Small intestine (tissue), 7 donors: ENCODE results near the gene ACYP2. TPM values are rescaled to one million over a fixed set of nuclear protein-coding genes. Genes with fewer than 3 reads are reported as not detected.
"Not testable (repeated sequence)": the region's sequence is repeated elsewhere in the genome, so short reads cannot be mapped to it uniquely, and the experiment has no call there.

ENCODE experiments used
- DNase-seq, 2 donors: peaks; one replicate each; pipeline versions ENCODE4 v3.0.0 to v3.0.0-alpha.2; 2013
- FAIRE-seq: peaks from 2 replicates; lab custom pipeline; 2012; peaks lifted over from hg19 to GRCh38; lab: Jason Lieb, UNC
- H3K27ac ChIP-seq, 3 donors: one replicate each; pipeline ENCODE4 v1.5.1; 2013; ENCODE audit warnings: low read length in 2 of 3, mild to moderate bottlenecking in 2 of 3, control low read depth in 1 of 3, inconsistent platforms in 1 of 3, low read depth in 1 of 3, moderate library complexity in 1 of 3
- H3K27me3 ChIP-seq, 3 donors: one replicate each; pipeline ENCODE4 v1.6.1; 2013; ENCODE audit warnings: low read length in 3 of 3, inconsistent platforms in 1 of 3; ENCODE audit not compliant: control insufficient read depth in 3 of 3, insufficient read depth in 3 of 3
- H3K36me3 ChIP-seq, 3 donors: one replicate each; pipeline ENCODE4 v1.6.1; 2013; ENCODE audit warnings: low read length in 3 of 3, inconsistent platforms in 1 of 3, low read depth in 1 of 3, mild to moderate bottlenecking in 1 of 3, moderate library complexity in 1 of 3; ENCODE audit not compliant: control insufficient read depth in 3 of 3, insufficient read depth in 2 of 3
- H3K4me1 ChIP-seq, 3 donors: one replicate each; pipeline ENCODE4 v1.6.1; 2013; ENCODE audit warnings: low read length in 2 of 3, inconsistent platforms in 1 of 3, low read depth in 1 of 3, mild to moderate bottlenecking in 1 of 3, moderate library complexity in 1 of 3; ENCODE audit not compliant: control insufficient read depth in 3 of 3, insufficient read depth in 2 of 3
- H3K4me3 ChIP-seq, 3 donors: one replicate each; pipeline ENCODE4 v1.5.1; 2013; ENCODE audit warnings: low read length in 3 of 3, control low read depth in 1 of 3, inconsistent platforms in 1 of 3, low read depth in 1 of 3, mild to moderate bottlenecking in 1 of 3, moderate library complexity in 1 of 3
- H3K9me3 ChIP-seq, 2 donors: one replicate each; pipeline ENCODE4 v1.6.1; 2013; ENCODE audit warnings: low read depth in 1 of 2, low read length in 1 of 2; ENCODE audit not compliant: control insufficient read depth in 2 of 2, insufficient read depth in 1 of 2
- WGBS, 3 donors: extraction: QIAGEN DNeasy Blood & Tissue Kit; methylation state at CpG; one replicate each; pipeline ENCODE4 v1.1.7; 2013; 5-methylcytosine and 5-hydroxymethylcytosine counted together
- polyA plus RNA-seq, 4 donors: library from polyadenylated mRNA; stranded (reverse) in 3 of 4; unstranded in 1 of 4; fragments of 200-250 nt in 3 of 4; fragments of 120-200 nt in 1 of 4; gene quantifications; one replicate each; pipeline versions ENCODE4 v1.2.1 to v1.2.3, GENCODE V29; 2013
- donor health status: healthy with polysubstance abuse.
- donor health status: control.
- donor health status: control.
- donor health status: Bipolar disorder and iron deficiency.
- donor health status: healthy.

Gene ACYP2
- polyA plus RNA-seq, 4 donors, result 12.3 to 17.3 (median 13.0) TPM

DNA sequence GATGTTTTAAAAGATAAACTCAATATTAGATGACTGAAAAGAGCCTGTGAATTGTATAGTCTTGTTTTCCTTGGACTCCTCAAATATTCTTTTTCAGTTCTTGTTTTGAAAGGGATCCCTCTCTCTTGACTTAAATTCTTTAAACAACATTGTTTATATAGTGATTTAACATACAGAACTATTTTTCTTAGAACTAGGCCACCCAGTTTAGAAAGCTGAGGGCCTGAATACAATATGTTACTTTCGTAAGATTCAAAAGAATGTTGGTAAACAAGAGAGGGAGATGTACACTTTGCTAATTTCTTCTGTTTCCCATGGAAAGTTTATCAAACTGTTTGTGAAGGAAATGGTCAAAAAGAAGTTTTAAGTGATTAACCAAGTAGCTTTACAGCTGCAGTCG, 146.1 kb downstream of the ACYP2 start:
- Histone ChIP-seq H3K4me3 (no peak overlapping the region), H3K9me3 (peaks cover 0 to 15% of the 10 kb centered on the region in 2 donors), H3K4me1 (peaks cover 0 to 5% (median 0%) of the 10 kb centered on the region in 3 donors), H3K36me3 (peaks cover 0 to 2% (median 0%) of the 10 kb centered on the region in 3 donors), H3K27ac (no peak overlapping the region), H3K27me3 (no peaks in the 10 kb centered on the region)
- DNase-seq (no peak), FAIRE-seq (no peak)
- 24 to 45% (median 40%) methylated on average over 2 of the region's 2 CpGs for WGBS, 3 donors

DNA sequence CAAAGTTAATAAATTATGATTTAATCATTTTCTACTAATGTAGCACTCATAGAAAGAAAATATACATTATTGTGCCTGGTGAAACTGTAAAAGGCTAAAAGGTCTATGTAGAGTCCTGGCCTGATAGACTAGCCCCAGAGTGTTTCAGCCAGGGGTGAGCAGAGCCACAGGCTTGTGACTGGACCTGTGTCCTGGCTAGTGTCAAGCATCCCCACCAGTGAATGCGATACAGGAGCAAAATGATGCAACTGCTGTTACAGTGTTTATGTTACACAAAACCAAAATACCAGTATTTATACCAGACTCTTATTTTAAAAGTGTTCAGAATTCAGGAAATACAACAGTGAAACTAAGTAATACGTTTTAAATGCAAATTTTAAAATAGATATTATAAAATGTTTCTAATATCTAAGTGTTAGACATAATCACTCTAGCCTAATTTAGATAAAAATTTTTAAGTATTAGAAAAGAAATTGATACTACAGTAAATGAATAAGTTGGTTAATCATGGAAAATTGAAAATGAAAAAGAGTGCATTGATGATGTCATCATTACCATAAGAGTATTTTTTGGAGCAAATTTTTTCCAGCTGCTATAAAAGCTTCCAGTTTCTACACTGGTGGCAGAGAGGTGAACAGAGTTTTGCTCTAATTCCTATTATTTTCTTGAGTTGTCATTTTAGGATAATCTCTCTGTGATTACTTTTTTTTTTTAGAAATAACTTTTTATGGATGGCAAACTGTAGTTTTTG, 146.8 kb downstream of the ACYP2 start:
- Histone ChIP-seq H3K27me3 (no peaks in the 10 kb centered on the region), H3K4me3 (no peak overlapping the region), H3K27ac (no peak overlapping the region), H3K36me3 (peaks cover 0 to 2% (median 0%) of the 10 kb centered on the region in 3 donors), H3K9me3 (peaks cover 0 to 15% of the 10 kb centered on the region in 2 donors), H3K4me1 (peaks cover 0 to 5% (median 0%) of the 10 kb centered on the region in 3 donors)
- WGBS, 3 donors, result 58 to 86% (median 67%) methylated on average over 2 of the region's 2 CpGs
- peak in 1 of 2 donors; percentile 46 for DNase-seq
- FAIRE-seq, result no peak

DNA sequence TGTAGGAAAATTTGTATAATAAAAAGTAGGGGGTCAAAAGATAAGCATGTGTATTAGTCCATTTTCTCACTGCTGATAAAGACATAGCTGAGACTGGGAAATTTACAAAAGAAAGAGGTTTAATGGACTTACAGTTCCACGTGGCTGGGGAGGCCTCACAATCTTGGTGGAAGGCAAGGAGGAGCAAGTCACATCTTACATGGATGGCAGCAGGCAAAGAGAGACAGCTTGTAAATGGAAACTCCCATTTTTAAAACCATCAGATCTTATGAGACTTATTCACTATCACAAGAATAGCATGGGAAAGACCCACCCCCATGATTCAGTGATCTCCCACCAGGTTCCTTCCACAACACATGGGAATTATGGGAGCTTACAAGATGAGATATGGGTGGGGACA, 149.7 kb downstream of the ACYP2 start:
- not testable (repeated sequence) for H3K4me1 ChIP-seq, H3K4me3 ChIP-seq, FAIRE-seq, H3K27ac ChIP-seq, H3K36me3 ChIP-seq, DNase-seq, H3K27me3 ChIP-seq
- WGBS, 3 donors, result 40 to 79% (median 63%) methylated on average over 1 of the region's 1 CpG
- H3K9me3 ChIP-seq, result peaks cover 0 to 15% of the 10 kb centered on the region in 2 donors

DNA sequence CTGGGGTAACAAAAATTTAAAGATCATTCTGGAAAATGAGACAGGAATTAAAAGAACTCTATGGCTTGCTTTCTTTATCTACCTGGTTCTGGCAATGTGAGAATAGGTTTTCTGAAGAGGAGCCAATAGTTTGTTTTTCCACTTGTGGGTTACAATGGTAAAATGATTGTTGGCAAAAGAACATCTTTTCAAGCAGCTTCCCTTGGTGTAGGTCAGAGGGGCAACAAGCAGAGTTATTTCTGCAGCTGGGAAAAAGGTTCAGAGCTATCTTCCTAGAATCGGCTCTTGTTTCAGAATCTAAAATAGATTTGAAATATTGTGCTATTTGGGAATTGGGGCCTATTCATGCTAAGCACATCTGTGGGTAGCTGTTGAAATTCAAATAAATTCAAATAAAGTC, 152.2 kb downstream of the ACYP2 start:
- H3K27ac ChIP-seq, result no peak overlapping the region
- no peak overlapping the region for H3K4me3 ChIP-seq
- WGBS, 3 donors, result 84 to 96% (median 94%) methylated on average over 1 of the region's 1 CpG
- no peaks in the 10 kb centered on the region for H3K27me3 ChIP-seq
- H3K4me1 ChIP-seq, result no peaks in the 10 kb centered on the region
- FAIRE-seq, result no peak
- H3K9me3 ChIP-seq, result peaks cover 0 to 15% of the 10 kb centered on the region in 2 donors
- DNase-seq, result no peak
- H3K36me3 ChIP-seq, result peaks cover 0 to 2% (median 0%) of the 10 kb centered on the region in 3 donors

DNA sequence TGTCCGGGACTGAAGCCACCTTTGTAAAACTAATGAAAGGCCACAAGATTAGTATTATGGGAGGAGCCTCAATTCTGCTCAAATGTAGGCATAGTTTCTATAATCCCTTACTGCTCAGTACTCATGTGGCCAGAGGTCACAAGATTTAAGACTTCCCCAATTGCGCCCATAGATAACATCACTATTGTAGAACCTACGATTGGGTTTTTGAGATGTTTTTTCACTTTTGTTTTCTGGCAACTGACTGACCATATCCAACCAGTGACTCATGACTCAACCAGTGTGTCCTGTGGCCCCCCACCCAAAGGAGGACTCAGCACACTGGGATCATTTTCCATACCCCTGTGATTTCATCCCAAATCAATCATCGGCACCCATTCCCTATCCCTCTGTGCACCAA, 155.8 kb downstream of the ACYP2 start:
- Histone ChIP-seq H3K9me3 (peaks cover 0 to 9% of the 10 kb centered on the region in 2 donors), H3K4me3 (no peak overlapping the region), H3K27ac (no peak overlapping the region), H3K27me3 (no peaks in the 10 kb centered on the region), H3K36me3 (peaks cover 0 to 2% (median 0%) of the 10 kb centered on the region in 3 donors), H3K4me1 (no peaks in the 10 kb centered on the region)
- 85 to 91% (median 91%) methylated on average over 4 of the region's 4 CpGs for WGBS, 3 donors
- FAIRE-seq (no peak), DNase-seq (no peak)

DNA sequence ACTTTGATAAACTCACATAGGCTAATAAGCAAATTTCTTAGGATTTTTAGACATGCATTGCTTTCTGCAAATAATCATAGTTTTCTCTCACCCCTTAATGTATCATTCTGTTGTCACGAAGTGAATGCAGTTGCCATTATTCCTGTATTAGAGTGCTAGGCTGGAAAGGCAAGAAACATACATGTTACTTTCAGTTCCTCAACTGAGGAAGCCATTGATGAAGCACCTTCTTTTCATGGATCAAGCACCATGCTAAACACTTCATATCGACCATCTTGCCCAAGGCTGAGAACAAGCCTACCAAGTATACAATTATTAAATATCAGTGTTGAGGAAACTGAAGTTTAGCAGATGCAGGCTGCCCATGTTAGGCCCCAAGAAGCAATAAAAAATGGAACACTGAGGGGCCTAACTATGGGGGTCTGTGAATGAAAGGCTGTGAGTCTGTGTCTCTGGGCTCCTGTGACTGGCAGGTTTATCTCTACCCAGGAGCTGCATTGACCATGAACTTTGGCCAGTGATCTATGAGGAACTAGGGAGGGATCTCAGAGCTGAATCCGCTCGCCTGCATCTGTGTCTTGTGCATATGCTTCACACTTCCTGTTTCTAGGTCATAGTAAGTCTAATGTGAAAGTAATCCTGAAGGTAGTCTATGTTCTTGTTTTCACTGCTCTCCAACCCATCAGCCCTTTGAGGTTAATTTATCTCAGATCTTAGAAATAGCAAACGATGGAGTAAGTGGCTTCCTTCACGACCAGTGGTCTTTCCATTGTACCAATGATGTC, 156.6 kb downstream of the ACYP2 start:
- peaks cover 0 to 9% of the 10 kb centered on the region in 2 donors for H3K9me3 ChIP-seq
- WGBS, 3 donors, result 81 to 88% (median 85%) methylated on average over 6 of the region's 6 CpGs
- no peaks in the 10 kb centered on the region for H3K4me1 ChIP-seq
- H3K4me3 ChIP-seq, result no peak overlapping the region
- H3K27ac ChIP-seq, result no peak overlapping the region
- FAIRE-seq (no peak), DNase-seq (peak; percentile 15 to 22)
- H3K27me3 ChIP-seq, result no peaks in the 10 kb centered on the region
- peaks cover 0 to 2% (median 2%) of the 10 kb centered on the region in 3 donors for H3K36me3 ChIP-seq

DNA sequence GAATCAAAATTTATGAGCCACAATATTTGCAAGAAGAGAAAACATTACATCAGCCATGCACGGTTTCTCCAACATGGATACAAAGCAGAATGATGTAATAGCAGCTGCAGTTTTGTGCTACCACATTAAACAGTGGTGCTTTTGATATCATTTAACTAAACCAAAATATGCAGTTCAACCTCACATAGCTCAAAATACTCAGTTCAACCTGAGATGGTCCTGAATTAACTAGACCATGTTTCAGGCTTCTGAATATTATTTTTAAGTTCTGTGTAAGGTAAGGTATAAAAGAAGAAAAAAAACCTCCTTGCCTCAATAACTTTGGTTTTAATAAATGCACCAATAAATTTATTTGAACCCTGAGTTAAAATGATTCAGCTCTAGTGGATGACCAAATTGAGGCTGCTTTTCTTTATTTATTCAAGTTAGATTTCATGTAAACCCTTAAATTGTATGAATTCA, 159.4 kb downstream of the ACYP2 start:
- Histone ChIP-seq H3K9me3 (peaks cover 0 to 9% of the 10 kb centered on the region in 2 donors), H3K36me3 (peaks cover 0 to 2% (median 2%) of the 10 kb centered on the region in 3 donors), H3K4me3 (no peak overlapping the region), H3K4me1 (no peaks in the 10 kb centered on the region), H3K27ac (no peak overlapping the region), H3K27me3 (no peaks in the 10 kb centered on the region)
- DNase-seq (no peak), FAIRE-seq (no peak)
- WGBS, 3 donors, result 55 to 68% (median 61%) methylated on average over 1 of the region's 1 CpG

DNA sequence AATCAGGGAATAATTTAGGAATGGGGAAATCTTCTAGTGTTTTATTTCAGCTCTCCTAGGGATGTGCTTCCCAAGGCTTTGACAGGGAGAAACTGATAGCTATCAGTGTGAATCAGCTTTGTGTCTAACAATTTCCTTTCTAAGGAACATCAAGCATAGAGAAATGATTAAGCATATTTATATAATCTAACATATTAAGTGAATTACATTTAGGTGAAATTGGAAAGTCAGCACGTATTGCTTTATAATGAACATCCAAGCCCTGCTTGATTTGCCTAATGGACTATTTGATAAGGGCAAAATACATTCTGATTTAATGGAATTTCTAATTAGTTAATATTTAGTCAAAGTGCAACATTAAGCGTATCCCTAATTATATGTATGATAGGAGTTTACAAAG, 160.1 kb downstream of the ACYP2 start:
- 63 to 71% (median 66%) methylated on average over 2 of the region's 2 CpGs for WGBS, 3 donors
- no peak overlapping the region for H3K27ac ChIP-seq
- no peaks in the 10 kb centered on the region for H3K4me1 ChIP-seq
- H3K27me3 ChIP-seq, result no peaks in the 10 kb centered on the region
- FAIRE-seq, result no peak
- H3K4me3 ChIP-seq, result no peak overlapping the region
- no peak for DNase-seq
- H3K36me3 ChIP-seq, result peaks cover 0 to 2% (median 2%) of the 10 kb centered on the region in 3 donors
- peaks cover 0 to 9% of the 10 kb centered on the region in 2 donors for H3K9me3 ChIP-seq
